HG03469 (cell line): ENCODE measurements around the gene ANO6.
A peak's percentile ranks its signal among the peaks of the same experiment; 100 is the strongest.
"Not testable (repeated sequence)": the region's sequence is repeated elsewhere in the genome, so short reads cannot be mapped to it uniquely, and the experiment has no call there.

Source experiments
- ATAC-seq: cut with Tn5 transposase; IDR thresholded peaks from one replicate; pipeline ENCODE4 v1.9.1; 2021; ENCODE audit warnings: mild to moderate bottlenecking, moderate library complexity, moderate number of reproducible peaks; ENCODE audit not compliant: unreplicated experiment

The ANO6 gene

GRCh38 chr12:45235087-45236025, 19.5 kb downstream of the ANO6 start:
- ATAC-seq: no peak

GRCh38 chr12:45236383-45236782, 20.5 kb downstream of the ANO6 start:
- not testable (repeated sequence) for ATAC-seq

GRCh38 chr12:45242180-45242579, 26.3 kb downstream of the ANO6 start:
- no peak for ATAC-seq

- ATAC-seq: no peak
Measured at GRCh38 chr12:45243963-45244362, 28.1 kb downstream of the ANO6 start.

DNA sequence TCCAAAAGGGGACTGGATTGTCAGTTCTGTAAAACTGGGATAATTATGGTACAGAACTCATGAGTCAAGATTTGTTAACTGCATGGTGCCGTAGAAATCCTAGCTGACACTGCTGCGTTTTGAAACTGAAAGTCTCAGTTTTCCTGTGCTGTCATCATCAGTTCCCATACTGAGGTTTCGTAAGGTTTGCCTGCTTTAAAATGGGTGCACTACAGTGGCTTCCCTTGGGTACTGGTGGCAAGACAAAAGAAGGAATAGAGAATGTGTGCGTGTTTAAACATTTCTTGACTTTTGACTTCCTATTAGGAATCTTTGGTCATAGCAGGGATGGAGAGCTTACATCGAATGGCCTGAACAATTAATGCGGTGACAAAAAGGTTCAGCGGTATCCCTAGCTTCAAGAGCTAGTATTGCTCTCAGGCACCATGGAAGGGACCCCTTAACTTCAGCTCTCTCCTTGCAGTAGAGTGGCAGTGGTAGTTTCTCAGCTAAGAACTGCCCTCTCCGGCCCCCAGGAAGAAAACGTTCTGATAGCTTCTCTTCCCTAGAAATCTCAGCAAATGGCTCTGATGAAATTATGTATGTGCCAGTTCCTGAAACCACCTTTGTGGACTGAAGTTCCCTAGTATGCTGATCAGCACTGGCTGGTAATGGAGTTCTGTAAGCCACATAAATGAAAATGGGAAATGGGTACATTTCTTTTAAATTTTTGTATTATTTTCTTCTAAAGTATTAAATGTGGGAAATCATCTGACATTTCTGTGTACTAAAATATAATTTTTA, 28.9 kb downstream of the ANO6 start:
- ATAC-seq: peak; percentile 86

DNA sequence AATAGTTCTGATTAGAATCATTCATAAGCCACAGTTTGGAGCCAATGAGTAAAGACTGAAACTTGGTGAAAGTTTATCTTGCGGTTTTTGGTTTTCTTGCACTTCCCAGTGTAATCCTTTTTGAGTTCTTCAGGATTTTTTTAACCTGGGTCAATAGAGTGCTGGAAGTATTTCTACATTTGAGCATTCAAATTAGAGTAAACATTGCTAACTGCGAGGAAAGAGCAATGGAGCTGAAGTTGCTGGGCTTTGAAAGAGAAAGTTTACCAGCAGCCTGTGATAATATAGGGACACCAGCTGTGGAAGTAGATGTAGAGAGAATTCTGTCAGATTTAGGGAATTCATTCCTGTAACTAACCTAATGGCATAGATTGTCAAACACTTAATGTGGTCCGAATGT, 30.3 kb downstream of the ANO6 start:
- ATAC-seq: no peak

GRCh38 chr12:45247589-45247988, 31.7 kb downstream of the ANO6 start:
- ATAC-seq: no peak

- ATAC-seq: no peak
Measured at GRCh38 chr12:45248095-45248494, 32.2 kb downstream of the ANO6 start.

- no peak for ATAC-seq
Measured at GRCh38 chr12:45254254-45254653, 38.4 kb downstream of the ANO6 start.

DNA sequence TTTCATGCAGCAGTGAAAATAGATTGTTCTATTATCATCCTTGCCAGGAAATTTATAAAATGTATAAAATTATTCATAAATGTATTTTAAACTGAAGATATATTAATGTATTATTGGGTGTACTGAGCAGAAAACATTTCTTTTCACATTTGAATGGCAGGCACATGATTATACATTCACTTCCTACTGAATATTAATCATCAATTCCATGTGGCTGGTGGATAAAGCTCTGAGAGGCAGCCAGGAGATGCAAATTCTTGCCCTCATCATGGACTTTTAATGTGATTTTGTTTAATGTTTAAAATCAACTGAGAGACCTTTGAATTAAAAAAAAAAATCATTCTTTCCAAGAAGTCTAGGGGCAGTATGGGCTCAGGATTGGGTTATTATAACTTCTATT, 40.8 kb downstream of the ANO6 start:
- no peak for ATAC-seq

DNA sequence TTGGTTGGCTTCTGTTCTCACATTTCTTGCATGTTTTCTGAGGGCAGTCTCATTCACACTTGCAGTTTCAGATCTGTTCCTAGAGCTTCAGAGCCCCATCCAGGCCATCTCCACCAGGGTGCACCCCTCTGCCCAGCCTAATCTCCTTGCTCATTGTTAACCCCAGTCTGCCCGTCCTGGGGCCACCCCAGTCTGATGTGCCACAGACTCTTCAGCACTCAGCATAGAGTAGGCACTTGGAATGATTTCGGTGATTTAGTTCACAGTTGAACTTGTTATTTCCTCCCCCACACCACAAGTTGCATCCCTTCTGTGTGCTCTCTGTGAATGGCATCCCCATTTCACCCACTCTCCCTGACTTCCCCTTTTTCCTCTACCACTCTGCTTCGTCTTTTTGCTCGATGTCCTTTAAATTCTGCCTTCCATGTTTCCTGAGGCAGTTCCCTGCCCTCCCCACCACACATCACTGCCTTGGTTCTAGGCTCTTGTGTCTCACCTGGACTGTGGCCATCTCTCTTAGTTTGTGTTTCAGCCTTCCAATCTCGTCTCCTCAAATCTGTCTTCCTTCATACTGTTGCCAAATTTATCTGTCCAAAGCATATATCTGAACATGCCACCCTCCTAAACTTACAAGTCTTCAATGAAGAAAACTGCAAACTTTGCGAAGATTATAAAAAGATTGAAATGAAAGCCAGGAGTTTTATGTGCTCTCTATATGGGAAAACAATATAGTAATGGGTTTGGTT, 41.5 kb downstream of the ANO6 start:
- peak; percentile 76 for ATAC-seq

DNA sequence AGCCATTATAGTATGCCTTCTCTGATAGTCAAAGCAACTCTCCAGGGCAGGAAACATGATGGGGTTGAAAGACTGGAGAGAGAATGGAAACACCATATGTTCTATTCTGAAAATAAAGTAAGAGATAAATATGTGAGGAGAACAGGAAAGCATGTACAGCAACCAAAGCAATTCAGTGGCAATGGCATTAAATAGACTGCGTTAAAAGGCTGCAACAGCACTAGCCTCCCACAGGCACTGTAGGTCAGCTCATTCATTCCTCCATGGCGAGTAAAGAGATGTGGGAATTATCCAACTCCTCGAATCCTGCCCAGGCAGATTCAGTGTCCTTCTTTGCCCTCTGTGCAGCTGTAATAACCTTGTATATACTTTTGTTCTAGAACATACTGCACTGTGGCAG, 43.8 kb downstream of the ANO6 start:
- ATAC-seq: no peak

DNA sequence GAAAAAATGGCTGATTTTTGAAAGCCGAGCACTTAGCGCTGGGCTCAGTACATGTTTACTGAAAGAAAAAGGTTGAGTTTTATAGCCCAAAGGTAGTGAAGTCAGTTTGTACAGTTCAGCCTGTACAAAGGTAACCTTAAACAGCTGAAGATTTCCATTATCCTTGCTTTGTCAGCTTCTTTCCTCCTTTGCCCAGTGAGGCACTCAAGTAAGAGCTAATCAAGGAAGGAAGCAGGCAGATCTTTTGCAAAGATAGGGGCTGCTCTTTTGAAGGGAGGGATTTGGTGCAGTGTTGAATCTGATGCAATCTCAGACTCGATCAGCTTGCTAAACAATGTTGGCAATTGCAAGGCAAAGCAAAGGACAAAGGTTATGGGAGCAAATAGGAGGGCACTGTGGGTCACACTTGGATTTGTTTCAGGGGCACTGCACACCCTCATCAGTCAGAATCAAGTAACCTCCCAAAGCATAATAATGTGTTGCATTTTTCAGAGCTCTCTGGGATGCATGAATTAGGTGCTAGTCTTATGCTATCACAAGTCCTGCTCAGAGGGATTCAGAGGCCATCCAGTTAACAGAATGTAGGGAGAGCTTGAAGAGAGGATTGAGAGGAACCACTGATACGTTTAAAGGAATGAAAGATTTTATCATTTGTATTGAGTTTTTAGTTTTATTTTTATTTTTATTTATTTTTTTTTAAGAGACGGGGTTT, 44.4 kb downstream of the ANO6 start:
- no peak for ATAC-seq

DNA sequence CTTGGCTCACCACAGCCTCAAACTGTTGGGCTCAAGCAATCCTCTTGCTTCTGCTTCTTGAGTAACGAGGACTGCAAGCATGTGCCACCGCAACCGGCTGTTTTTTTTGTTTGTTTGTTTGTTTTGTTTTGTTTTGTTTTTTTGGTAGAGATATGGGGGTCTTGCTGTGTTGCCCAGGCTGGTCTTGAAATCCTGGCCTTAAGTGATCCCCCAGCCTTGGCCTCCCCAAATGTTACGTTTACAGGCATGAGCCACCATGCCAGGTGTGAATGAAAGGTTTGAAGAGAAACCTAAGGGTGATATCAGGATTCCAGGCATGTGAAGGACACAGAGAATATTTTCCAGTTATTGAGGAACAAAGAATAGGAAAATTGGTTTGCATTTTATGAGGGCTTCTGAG, 45.0 kb downstream of the ANO6 start:
- no peak for ATAC-seq

DNA sequence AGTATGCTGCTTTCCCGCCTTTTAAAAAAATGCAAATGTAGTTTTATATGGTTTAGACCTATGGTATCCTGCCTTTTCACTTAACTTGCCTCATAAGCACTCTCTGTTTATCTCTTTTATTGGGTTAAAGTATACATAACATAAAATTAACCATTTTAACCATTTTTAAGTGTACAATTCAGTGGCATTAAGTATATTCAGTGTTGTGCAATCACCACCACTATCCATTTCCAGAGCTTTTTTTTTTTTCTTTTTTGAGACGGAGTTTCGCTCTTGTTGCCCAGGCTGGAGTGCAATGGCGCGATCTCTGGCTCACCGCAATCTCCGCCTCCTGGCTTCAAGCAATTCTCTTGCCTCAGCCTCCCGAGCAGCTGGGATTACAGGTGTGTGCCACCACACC, 46.3 kb downstream of the ANO6 start:
- not testable (repeated sequence) for ATAC-seq

DNA sequence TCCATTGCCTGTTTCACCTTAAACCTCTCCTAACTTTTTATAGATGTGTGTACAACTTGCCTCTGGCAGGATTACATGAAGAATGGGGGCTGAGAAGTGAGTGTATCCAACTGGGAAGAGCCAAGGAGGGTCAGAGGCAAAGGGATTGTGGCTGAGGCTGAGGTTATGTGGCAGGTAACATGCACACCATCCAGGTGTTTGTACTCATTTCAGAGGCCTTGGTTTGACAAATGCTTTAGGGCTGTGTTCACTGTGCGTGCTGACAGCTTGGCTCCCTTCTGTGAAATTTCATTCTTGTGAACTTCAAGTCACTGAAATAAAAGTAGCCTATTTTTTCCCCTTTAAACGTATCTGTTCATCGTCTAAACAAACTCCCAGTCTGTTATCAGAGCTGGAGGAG, 47.7 kb downstream of the ANO6 start:
- ATAC-seq: no peak

DNA sequence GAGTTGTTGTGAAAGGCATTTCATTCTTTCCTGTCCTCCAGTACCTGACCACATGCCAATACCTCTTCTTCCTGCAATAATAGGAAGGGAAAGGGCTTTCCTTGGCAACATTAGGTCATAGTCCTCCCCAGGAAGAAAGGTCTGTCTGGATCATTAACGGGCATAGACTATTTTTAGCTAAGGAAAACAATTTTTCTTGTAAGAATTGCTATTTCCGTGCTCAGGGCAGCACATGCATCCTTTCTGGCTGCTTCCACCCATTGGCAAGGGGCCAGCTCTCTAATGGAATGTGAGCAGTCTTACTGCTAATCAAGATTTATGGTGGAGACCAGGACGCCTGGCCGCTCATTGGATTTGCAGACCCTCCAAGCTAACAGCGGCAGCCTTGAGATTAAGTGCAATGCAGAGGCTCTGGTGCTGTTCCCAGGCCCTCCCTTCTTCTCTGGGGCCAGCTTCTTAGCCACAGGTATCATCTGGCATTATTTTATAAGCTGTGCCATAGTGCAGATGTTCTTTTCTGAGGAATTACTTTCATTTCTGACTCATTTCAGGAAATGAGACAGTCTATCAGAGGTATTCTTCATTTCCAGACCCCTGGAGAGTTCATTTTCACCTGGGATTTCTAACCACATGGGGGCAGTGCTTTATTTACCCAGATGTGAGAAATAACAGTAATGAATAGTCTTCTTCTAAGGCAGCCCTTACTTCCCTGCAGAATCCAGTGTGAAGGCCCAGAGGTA, 52.9 kb downstream of the ANO6 start:
- ATAC-seq: no peak

- no peak for ATAC-seq
Measured at GRCh38 chr12:45269412-45269751, 53.5 kb downstream of the ANO6 start.

DNA sequence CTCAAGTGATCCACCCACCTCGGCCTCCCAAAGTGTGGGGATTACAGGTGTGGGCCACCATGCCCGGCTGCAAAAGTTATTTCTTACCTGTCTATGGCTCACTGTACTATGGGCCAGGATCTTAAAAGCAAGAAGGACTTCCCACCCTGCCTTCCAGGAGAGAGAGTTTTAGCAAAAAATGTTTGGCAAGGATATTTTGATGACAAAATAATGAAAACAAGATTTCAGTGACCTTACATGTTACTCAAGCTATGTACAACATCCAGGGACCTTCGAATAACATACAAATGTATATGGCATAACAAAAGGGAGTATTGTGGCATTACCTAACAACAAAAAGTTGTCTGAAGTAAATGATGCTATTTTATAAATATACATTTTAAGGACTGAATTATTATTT, 55.1 kb downstream of the ANO6 start:
- ATAC-seq: no peak

GRCh38 chr12:45273717-45274271, 57.9 kb downstream of the ANO6 start:
- no peak for ATAC-seq
